HEK293 (cell line): ENCODE results near the gene CDADC1.
A peak's percentile ranks its signal among the peaks of the same experiment; 100 is the strongest.

Experiments used
- CTCF ChIA-PET: fragments of 350-600 bp; formaldehyde crosslinking; extraction: SDS; loops from one replicate; lab custom pipeline; 2021; ENCODE audit warnings: antibody characterized with exemption; lab: Yijun Ruan, JAX
- POLR2A ChIA-PET: fragments of 300-600 bp; formaldehyde crosslinking; extraction: SDS; loops from one replicate; lab custom pipeline; 2020; ENCODE audit warnings: antibody characterized with exemption, inconsistent platforms; lab: Yijun Ruan, JAX
- H3K27ac ChIP-seq: fragments of 200-500 bp; sonication (Bioruptor generic); 2 replicates; pipeline ENCODE4 v1.5.1; 2014; ENCODE audit warnings: low read depth, low read length, control low read depth, inconsistent platforms; ENCODE audit errors: extremely low read depth
- H3K36me3 ChIP-seq, 2 experiments: fragments of 200-500 bp in 1 of 2; sonication (Bioruptor generic) in 1 of 2; 1 replicate in 1 of 2; 2 replicates in 1 of 2; pipeline ENCODE4 v1.5.1; 2014 to 2017; ENCODE audit warnings: inconsistent platforms in 2 of 2, low read length in 2 of 2; ENCODE audit not compliant: control insufficient read depth in 2 of 2, insufficient read depth in 1 of 2
- H3K4me1 ChIP-seq: fragments of 200-500 bp; sonication (Bioruptor generic); 2 replicates; pipeline ENCODE4 v1.5.1; 2014; ENCODE audit warnings: mild to moderate bottlenecking, low read length, inconsistent platforms; ENCODE audit not compliant: control insufficient read depth, insufficient read depth
- H3K4me3 ChIP-seq: 2 replicates; pipeline ENCODE4 v1.5.1; 2011; ENCODE audit warnings: low read depth, mild to moderate bottlenecking, control low read depth, low read length, moderate library complexity
- H3K9me3 ChIP-seq: fragments of 200-500 bp; sonication (Bioruptor generic); 2 replicates; pipeline ENCODE4 v1.5.1; 2014; ENCODE audit warnings: low read depth, low read length, inconsistent platforms; ENCODE audit not compliant: control insufficient read depth, insufficient read depth
- BCL6B ChIP-seq: fragments of 450-650 bp; formaldehyde crosslinking; IDR thresholded peaks from 2 replicates; pipeline ENCODE4 v1.5.1; 2017; ENCODE audit warnings: missing biosample characterization, missing genetic modification characterization
- HOXA7 ChIP-seq: sonication (generic); formaldehyde crosslinking; IDR thresholded peaks from 2 replicates; pipeline ENCODE4 v1.8.1; 2022; ENCODE audit warnings: missing genetic modification reagents, borderline replicate concordance
- HOXC10 ChIP-seq: sonication (generic); formaldehyde crosslinking; IDR thresholded peaks from 2 replicates; pipeline ENCODE4 v1.8.1; 2023; ENCODE audit warnings: mild to moderate bottlenecking, missing genetic modification reagents
- INSM2 ChIP-seq: fragments of 450-650 bp; formaldehyde crosslinking; IDR thresholded peaks from 2 replicates; pipeline ENCODE4 v1.5.1; 2016; ENCODE audit warnings: missing biosample characterization, missing genetic modification characterization
- MZF1 ChIP-seq: fragments of 450-650 bp; formaldehyde crosslinking; IDR thresholded peaks from 2 replicates; pipeline ENCODE4 v1.5.1; 2017; ENCODE audit warnings: missing biosample characterization, missing genetic modification characterization, borderline replicate concordance
- PRDM6 ChIP-seq: fragments of 450-650 bp; formaldehyde crosslinking; IDR thresholded peaks from 2 replicates; pipeline ENCODE4 v1.5.1; 2017; ENCODE audit warnings: missing biosample characterization, missing genetic modification characterization
- TCF7L2 ChIP-seq: IDR thresholded peaks from 2 replicates; pipeline ENCODE4 v1.6.1; 2011; ENCODE audit warnings: low read depth, mild to moderate bottlenecking, inconsistent platforms, low read length, moderate library complexity, borderline replicate concordance
- TRIM28 ChIP-seq: IDR thresholded peaks from 2 replicates; pipeline ENCODE4 v1.6.1; 2011; ENCODE audit warnings: low read length, control low read depth, borderline replicate concordance
- ZBTB1 ChIP-seq: fragments of 450-650 bp; formaldehyde crosslinking; IDR thresholded peaks from 2 replicates; pipeline ENCODE4 v1.5.1; 2016; ENCODE audit warnings: missing biosample characterization, missing genetic modification characterization
- ZFP69B ChIP-seq: fragments of 450-650 bp; formaldehyde crosslinking; IDR thresholded peaks from 2 replicates; pipeline ENCODE4 v1.5.1; 2016; ENCODE audit warnings: missing biosample characterization, missing genetic modification characterization
- ZIC2 ChIP-seq: fragments of 450-650 bp; formaldehyde crosslinking; IDR thresholded peaks from 2 replicates; pipeline ENCODE4 v1.5.1; 2016; ENCODE audit warnings: missing biosample characterization, missing genetic modification characterization
- ZNF155 ChIP-seq: fragments of 450-650 bp; formaldehyde crosslinking; IDR thresholded peaks from 2 replicates; pipeline ENCODE4 v1.5.1; 2016; ENCODE audit warnings: missing biosample characterization, missing genetic modification characterization
- ZNF24 ChIP-seq: fragments of 450-650 bp; formaldehyde crosslinking; IDR thresholded peaks from 2 replicates; pipeline ENCODE4 v1.5.1; 2016; ENCODE audit warnings: missing biosample characterization, missing genetic modification characterization
- ZNF266 ChIP-seq: fragments of 450-650 bp; formaldehyde crosslinking; IDR thresholded peaks from 2 replicates; pipeline ENCODE4 v1.5.1; 2016; ENCODE audit warnings: missing biosample characterization, missing genetic modification characterization, low read depth
- ZNF292 ChIP-seq: fragments of 450-650 bp; formaldehyde crosslinking; IDR thresholded peaks from 2 replicates; pipeline ENCODE4 v1.5.1; 2016; ENCODE audit warnings: low read depth, missing biosample characterization, missing genetic modification characterization, borderline replicate concordance
- ZNF394 ChIP-seq: fragments of 450-650 bp; formaldehyde crosslinking; IDR thresholded peaks from 2 replicates; pipeline ENCODE4 v1.5.1; 2016; ENCODE audit warnings: missing biosample characterization, missing genetic modification characterization, mild to moderate bottlenecking, moderate library complexity, borderline replicate concordance
- ZNF513 ChIP-seq: fragments of 450-650 bp; IDR thresholded peaks from 2 replicates; pipeline ENCODE4 v1.5.1; 2018; ENCODE audit warnings: missing biosample characterization, missing genetic modification characterization
- ZNF530 ChIP-seq: fragments of 450-650 bp; formaldehyde crosslinking; IDR thresholded peaks from 2 replicates; pipeline ENCODE4 v1.5.1; 2016; ENCODE audit warnings: low read depth, missing biosample characterization, missing genetic modification characterization
- ZNF555 ChIP-seq: fragments of 450-650 bp; formaldehyde crosslinking; conservative IDR thresholded peaks from 2 replicates; pipeline ENCODE4 v1.5.1; 2017; ENCODE audit warnings: missing biosample characterization, mild to moderate bottlenecking, missing genetic modification characterization, inconsistent platforms
- ZNF561 ChIP-seq: fragments of 450-650 bp; IDR thresholded peaks from 2 replicates; pipeline ENCODE4 v1.5.1; 2018; ENCODE audit warnings: missing biosample characterization, missing genetic modification characterization, borderline replicate concordance
- ZNF596 ChIP-seq: fragments of 450-650 bp; IDR thresholded peaks from 2 replicates; pipeline ENCODE4 v1.5.0; 2018; ENCODE audit warnings: missing biosample characterization, mild to moderate bottlenecking, missing genetic modification characterization, moderate library complexity
- ZNF629 ChIP-seq: fragments of 450-650 bp; formaldehyde crosslinking; IDR thresholded peaks from 2 replicates; pipeline ENCODE4 v1.5.1; 2017; ENCODE audit warnings: missing biosample characterization, missing genetic modification characterization
- ZNF707 ChIP-seq: fragments of 450-650 bp; formaldehyde crosslinking; IDR thresholded peaks from 2 replicates; pipeline ENCODE4 v1.5.1; 2016; ENCODE audit warnings: missing biosample characterization, missing genetic modification characterization
- ZNF791 ChIP-seq: fragments of 450-650 bp; formaldehyde crosslinking; IDR thresholded peaks from 2 replicates; pipeline ENCODE4 v1.5.1; 2016; ENCODE audit warnings: missing biosample characterization, missing genetic modification characterization
- ZSCAN4 ChIP-seq: fragments of 450-650 bp; formaldehyde crosslinking; IDR thresholded peaks from 2 replicates; pipeline ENCODE4 v1.5.1; 2017; ENCODE audit warnings: missing biosample characterization, missing genetic modification characterization

CDADC1 gene

GRCh38 chr13:49253310-49253709 is 5.6 kb downstream of the CDADC1 start:
- no peaks in the 10 kb centered on the region for H3K9me3 ChIP-seq
- H3K36me3 ChIP-seq: peaks cover 0 to 32% of the 10 kb centered on the region in 2 experiments; a peak in 2 of 3 replicates
- ChIA-PET CTCF (no interaction called here), POLR2A (no interaction called here)
- H3K4me3 ChIP-seq: no peak overlapping the region
- no peak overlapping the region for H3K27ac ChIP-seq
- TF ChIP-seq ZNF791 (tag by site-specific recombination) (no peak), PRDM6 (tag by site-specific recombination) (peak; percentile 58)
- H3K4me1 ChIP-seq: 0 out of 2 replicates have a peak, but pooled peaks cover 2% of the 10 kb centered on the region

GRCh38 chr13:49254007-49254406 is 6.3 kb downstream of the CDADC1 start:
- CTCF ChIA-PET: no interaction called here
- no peak overlapping the region for H3K4me3 ChIP-seq
- H3K27ac ChIP-seq: no peak overlapping the region
- H3K36me3 ChIP-seq: peaks cover 0 to 36% of the 10 kb centered on the region in 2 experiments; a peak in 2 of 3 replicates
- 0 out of 2 replicates have a peak, but pooled peaks cover 2% of the 10 kb centered on the region for H3K4me1 ChIP-seq
- H3K9me3 ChIP-seq: no peaks in the 10 kb centered on the region
- no peak for TF ChIP-seq ZIC2 (tag by site-specific recombination)
- no peak for TF ChIP-seq ZNF266
- no peak for TF ChIP-seq ZFP69B
- no peak for TF ChIP-seq ZNF513 (tag by site-specific recombination)
- TF ChIP-seq ZNF292: no peak
- no peak for TF ChIP-seq TCF7L2
- no peak for TF ChIP-seq ZNF561 (tag by site-specific recombination)
- TF ChIP-seq ZNF629 (tag by site-specific recombination): no peak
- no peak for TF ChIP-seq ZNF24 (tag by site-specific recombination)
- no peak for TF ChIP-seq MZF1 (tag by site-specific recombination)
- TF ChIP-seq HOXC10 (CRISPR knock-in tag): no peak
- TF ChIP-seq HOXA7 (CRISPR knock-in tag): no peak
- TF ChIP-seq TRIM28: no peak
- no peak for TF ChIP-seq ZNF155 (tag by site-specific recombination)
- TF ChIP-seq ZNF530 (tag by site-specific recombination): no peak
- POLR2A ChIA-PET: no interaction called here

- Histone ChIP-seq H3K9me3 (no peaks in the 10 kb centered on the region), H3K4me1 (no peaks in the 10 kb centered on the region), H3K27ac (no peak overlapping the region), H3K36me3 (peaks cover 7 to 57% of the 10 kb centered on the region in 2 experiments), H3K4me3 (no peak overlapping the region)
- POLR2A ChIA-PET: no interaction called here
- CTCF ChIA-PET: no interaction called here
- no peak for TF ChIP-seq INSM2
- no peak for TF ChIP-seq BCL6B (tag by site-specific recombination)
- TF ChIP-seq ZNF707 (tag by site-specific recombination): no peak
- no peak for TF ChIP-seq ZNF555 (tag by site-specific recombination)
- TF ChIP-seq ZNF791 (tag by site-specific recombination): no peak
- TF ChIP-seq ZSCAN4 (tag by site-specific recombination): no peak
- no peak for TF ChIP-seq ZNF394
- TF ChIP-seq ZBTB1 (tag by site-specific recombination): no peak
- TF ChIP-seq TRIM28: no peak
- no peak for TF ChIP-seq ZNF596 (tag by site-specific recombination)
Observed at GRCh38 chr13:49256841-49257240, 9.1 kb downstream of the CDADC1 start.
